ENCODE results near the gene KIF13A.
"Not testable (repeated sequence)": the region's sequence is repeated elsewhere in the genome, so short reads cannot be mapped to it uniquely, and the experiment has no call there.

Gene KIF13A

GRCh38 chr6:17842934-17843821 is 144.3 kb downstream of the KIF13A start:
- DNase-seq, result no peak

DNA sequence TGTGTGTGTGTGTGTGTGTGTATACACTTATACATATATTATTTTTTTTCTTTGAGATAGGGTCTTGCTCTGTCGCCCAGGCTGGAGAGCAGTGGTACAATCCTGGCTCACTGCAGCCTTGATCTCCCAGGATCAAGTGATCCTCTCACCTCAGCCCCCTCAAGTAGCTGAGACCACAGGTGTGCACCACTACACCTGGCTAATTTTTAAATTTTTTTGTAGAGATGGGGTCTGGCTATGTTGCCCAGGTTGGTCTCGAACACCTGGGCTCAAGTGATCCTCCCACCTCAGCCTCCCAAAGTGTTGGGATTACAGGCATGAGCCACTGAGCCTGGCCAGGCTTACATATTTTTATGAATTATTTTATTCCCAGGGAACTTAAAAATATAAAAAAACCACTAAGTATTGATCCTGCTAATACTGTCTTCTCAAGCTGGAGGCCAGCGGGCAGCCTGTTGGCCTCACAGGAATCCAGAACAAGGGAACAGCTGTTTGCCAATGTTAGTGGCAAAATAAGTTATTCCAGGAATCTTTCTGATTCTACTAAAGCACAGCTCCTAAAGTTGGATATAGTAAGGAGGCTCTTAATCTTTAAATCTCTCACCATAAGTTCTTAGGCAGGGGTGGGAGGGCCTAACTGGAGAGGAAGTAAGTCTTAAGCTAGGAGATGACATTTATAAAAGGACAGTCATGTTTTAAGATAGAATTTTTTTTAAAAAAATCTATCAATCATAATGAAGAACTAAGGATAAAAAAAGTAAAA is 145.2 kb downstream of the KIF13A start:
- no peak for DNase-seq

DNA sequence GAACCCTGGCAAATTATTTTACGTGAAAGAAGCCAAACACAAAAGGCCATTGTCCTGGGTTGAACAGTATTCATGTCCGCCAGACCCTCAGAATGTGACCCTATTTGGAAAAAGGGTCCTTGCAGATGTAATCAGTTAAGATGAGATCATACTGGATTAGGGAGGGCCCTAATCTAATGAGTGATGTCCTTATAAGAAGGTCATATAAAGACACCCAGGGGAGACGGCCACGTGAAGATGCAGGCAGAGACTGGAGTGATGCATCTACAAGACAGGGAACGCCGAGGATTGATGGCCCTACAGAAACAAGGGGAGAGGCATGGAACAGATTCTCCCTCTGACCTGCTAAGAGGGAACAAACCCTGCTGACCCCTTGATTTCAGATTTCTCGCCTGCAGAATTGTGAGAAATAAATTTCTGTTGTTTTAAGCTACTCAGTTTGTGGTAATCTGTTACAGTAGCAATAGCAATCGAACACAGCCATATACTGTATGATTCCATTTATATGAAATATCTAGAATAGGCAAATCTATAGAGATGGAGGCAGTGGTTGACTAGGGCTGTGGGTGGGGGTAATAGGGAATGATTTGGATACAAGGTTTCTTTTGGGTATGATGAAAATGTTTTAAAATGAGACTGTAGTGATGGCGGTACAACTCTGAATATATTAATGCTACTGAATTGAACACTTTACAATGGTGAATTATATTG is 147.8 kb downstream of the KIF13A start:
- no peak for DNase-seq

DNA sequence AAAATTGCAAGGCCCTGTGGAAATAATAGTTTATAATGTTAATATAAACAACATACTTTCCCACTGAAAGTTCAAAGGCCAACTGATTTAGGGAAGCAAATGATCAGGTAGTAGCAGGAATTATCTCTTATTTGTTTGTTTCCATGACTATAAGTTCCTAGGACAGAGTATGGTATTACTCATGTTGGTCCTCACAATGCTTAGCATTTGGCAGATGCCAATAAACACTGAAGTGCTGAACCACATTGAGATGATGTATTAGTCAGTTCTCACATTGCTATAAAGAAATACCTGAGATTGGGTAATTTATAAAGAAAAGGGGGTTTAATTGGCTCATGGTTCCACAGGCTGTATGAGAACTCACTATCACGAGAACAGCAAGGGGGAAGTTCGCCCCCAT is 151.1 kb downstream of the KIF13A start:
- DNase-seq, result no peak

DNA sequence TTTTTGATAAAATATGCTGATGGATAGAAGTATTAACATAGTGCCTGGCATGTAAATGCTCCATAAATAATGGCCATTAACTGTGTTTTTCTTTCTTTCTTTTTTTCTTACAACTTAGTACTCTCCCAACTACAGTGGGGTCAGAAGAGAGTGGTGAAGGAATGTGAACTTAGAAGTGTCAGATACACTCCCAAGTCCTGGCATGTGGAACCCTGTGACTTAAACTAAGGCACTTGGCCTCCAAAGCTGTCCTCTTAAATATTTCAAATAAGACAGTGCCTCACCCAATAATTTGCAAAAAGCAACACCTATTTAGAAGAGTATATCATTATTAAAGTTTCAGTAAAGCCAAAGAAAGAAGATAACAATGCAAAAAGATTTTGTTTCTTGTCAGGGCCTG is 151.7 kb downstream of the KIF13A start:
- DNase-seq, result no peak

DNA sequence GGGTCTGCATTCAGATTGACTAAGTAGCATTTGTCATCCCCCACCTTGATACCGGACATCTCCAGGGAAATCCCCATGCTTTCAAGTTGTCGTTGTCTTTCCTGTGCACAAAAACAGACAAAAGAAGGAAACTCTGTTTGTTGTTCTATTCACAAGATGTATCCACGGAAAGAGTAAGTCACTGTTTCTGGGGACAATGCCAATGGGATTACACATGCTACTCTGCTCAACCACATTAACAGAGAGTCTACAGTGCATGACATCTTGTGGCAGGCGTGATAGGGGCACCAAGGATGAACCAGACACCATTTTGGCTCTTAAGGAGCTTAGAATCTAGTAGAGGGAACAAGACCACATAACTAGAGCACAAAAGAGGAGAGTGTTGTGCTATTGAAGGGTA is 156.3 kb downstream of the KIF13A start:
- DNase-seq, result no peak

DNA sequence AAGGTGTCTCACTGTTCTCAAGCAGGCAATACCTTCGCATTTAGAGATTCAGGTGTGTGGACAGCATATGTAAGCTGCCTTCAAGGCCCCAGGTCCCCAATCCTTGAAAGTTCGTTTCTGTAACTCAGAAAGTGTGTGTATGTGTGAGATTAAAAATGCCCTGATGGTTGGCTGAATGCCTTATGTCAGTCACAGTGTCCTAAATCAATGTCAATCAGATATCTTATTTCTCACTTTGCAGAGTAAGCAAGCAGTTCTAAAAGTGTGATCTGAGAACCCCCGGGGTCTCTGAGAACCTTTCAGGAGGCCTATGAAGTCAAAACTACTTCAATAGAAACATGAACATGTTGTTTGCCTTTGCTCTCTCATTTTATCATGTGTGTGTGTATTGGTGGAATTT is 157.5 kb downstream of the KIF13A start:
- no peak for DNase-seq

GRCh38 chr6:17828149-17828548 is 159.3 kb downstream of the KIF13A start:
- no peak for DNase-seq

- DNase-seq, result no peak
Measured at GRCh38 chr6:17826301-17826700, 161.1 kb downstream of the KIF13A start.

DNA sequence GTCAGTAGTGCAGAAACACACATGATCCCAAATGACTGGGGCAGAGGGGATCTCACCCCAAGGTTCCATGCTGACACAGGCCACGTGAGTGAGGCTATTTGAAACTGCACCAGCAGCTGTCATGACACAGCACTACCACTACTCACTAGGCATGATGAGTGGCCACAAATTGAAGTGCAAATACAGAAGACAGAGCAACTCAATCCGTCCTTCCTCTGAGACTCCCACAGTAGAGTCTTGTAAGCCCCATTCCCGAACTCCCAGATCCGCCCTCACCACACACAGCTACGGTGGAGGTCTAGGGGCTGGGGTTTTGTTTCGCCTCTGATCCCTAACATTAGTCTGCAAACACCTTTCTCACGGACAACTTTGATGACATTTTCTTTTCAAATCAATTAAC is 167.4 kb downstream of the KIF13A start:
- no peak for DNase-seq

GRCh38 chr6:17817763-17818162 is 169.7 kb downstream of the KIF13A start:
- DNase-seq, result no peak

DNA sequence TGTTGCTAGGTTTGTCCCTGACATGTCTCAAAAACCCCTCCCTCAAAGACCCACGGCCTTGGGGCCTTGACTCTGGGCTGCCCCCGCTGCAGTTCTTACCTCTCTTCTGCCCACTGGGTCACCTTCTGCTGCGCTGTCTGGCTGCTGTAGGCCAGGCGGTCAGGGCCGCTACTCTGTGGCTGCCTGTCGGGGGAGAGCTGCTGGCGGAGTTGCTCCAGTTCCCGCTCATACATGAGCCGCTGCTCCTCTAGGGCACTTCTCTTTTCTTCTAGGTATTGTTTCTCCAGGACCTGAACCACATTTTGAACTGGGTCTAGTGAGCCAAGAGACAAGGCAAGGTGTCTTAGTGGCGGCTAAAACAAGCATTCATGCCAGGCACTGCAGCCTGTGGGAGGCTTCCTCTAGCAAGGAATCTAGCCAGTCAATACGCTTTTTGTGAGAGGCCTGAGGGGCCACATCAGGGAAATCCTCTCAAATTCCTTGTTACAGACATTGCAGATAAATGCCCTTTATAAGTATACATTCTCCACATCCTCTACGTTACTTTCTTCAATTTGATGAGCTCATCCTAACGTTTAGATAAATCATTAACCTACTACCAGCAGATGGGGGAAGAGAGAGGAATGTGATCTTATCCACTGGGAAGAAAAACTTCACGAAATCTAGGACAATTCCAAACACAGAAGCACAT is 170.4 kb downstream of the KIF13A start:
- no peak for DNase-seq

DNA sequence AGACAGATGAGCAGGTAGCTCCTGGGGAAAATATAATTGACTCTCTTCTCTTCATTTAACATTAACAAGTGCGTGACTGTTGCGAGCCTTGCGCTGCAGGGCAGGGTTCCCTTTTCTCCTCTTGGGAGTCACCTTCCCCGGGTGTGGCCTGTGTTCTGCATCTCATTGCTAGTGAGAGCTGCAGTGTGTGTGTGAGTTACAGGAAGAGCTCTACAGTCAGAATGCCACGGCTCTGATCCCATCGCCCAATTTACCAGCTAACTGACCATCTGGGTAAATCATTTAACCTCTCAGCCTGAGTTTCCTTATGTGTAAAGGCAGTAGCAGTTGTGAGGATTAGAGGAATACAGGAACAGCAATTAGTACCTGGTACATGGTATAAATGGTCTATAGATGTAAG is 173.9 kb downstream of the KIF13A start:
- no peak for DNase-seq

- no peak for DNase-seq
Measured at GRCh38 chr6:17812311-17812710, 175.1 kb downstream of the KIF13A start.

DNA sequence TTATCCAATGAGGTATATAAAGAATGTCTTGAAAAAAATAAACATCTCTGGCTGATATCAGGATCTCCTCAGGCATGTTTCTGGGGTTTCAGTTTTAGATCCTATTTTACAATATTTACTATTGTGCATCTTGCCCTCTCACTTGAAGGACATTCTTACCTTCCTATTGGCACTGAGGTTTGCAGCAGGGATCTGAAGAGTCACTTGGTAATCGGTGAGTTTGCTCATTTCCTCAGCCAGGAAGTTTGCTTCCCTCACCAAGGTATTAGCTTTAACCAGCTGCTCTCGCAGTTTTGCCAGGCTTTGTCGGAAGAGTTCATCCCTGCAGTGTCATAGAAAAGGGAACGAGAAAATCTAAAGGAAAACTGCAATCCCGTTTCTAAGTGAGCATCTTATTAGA is 178.8 kb downstream of the KIF13A start:
- DNase-seq, result no peak

DNA sequence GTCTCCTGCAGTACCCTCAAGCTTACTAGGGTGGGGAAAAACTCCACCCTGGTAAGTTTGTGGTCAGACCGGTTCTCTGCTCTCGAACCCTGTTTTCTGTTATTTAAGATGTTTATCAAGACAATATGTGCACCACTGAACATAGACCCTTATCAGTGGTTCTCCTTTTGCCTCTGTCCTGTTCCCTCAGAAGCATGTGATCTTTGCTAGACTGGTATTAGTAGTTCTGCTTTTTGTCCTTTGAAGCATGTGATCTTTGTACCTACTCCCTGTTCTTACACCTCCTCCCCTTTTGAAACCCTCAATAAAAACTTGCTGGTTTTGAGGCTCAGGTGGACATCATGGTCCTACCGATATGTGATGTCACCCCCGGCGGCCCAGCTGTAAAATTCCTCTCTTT is 180.0 kb downstream of the KIF13A start:
- DNase-seq, result not testable (repeated sequence)

DNA sequence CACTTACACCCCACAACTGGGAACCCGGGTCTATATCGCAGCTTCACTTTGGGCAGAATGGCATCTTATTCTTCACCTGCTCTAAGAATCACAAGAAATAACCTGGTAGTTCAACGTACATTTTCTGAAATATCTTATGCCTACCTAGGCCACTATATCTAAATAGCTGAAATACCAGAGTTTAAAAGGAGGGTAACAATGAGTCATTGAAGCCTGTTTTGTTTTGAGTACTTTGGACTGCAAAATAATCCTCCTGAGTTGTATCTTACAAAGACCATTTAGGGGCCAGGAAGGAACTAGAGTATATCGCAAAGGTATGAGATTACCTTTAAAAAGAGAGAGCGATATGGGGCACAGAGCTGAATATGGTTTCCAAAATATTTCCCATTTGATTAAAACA is 184.0 kb downstream of the KIF13A start:
- DNase-seq, result no peak

- no peak for DNase-seq
Measured at GRCh38 chr6:17798477-17799154, 188.8 kb downstream of the KIF13A start.

DNA sequence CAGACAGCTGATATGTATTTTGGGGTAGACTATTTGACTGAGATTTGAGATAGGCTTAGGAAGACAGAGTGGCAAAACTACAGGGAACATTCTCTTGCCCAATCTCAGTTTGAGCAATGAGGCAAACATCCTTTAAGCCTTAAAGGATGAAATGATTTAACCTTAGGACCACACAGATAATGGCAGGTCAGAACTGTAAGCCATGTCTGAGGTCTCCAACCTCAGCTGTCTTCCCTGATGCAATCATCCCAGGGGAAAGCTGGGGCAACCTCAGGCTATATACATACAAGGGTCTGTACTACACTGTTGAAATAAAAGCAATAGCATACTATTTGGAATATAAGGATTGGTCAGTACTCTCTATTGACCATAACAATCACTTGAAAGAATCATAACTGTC is 196.9 kb downstream of the KIF13A start:
- no peak for DNase-seq

- DNase-seq, result no peak
Measured at GRCh38 chr6:17785094-17785787, 202.2 kb downstream of the KIF13A start.

DNA sequence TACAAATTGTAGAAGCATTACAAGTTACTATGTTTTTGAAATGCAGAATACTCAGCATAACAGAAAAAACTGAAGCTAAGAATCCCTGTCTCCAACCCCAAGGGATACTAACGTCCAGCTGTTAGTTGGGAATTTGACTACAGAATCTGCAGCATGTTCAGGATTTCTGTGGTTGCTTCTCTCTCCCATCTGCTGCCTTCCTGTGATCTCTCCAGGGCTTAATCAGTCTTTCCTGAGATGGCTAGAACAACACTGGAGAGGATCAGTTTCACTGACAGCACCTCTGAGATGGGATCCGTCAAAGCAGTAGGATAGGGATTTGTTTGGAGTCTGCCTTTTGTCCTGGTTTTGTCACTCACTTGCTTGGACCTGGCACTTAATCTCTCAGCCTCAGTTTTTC is 207.4 kb downstream of the KIF13A start:
- no peak for DNase-seq

- DNase-seq, result no peak
Measured at GRCh38 chr6:17771609-17772008, 215.8 kb downstream of the KIF13A start.

Measured in activated CD4-positive, CD25-positive, alpha-beta regulatory T cell (primary cell).